HEK293 (cell line): Measurements from ENCODE around the gene CSNK2A1.

Source experiments
- CTCF ChIA-PET: fragments of 350-600 bp; formaldehyde crosslinking; extraction: SDS; loops from one replicate; lab custom pipeline; 2021; ENCODE audit warnings: antibody characterized with exemption; lab: Yijun Ruan, JAX
- POLR2A ChIA-PET: fragments of 300-600 bp; formaldehyde crosslinking; extraction: SDS; loops from one replicate; lab custom pipeline; 2020; ENCODE audit warnings: antibody characterized with exemption, inconsistent platforms; lab: Yijun Ruan, JAX
- H3K27ac ChIP-seq: fragments of 200-500 bp; sonication (Bioruptor generic); 2 replicates; pipeline ENCODE4 v1.5.1; 2014; ENCODE audit warnings: low read depth, low read length, control low read depth, inconsistent platforms; ENCODE audit errors: extremely low read depth
- H3K36me3 ChIP-seq, 2 experiments: fragments of 200-500 bp in 1 of 2; sonication (Bioruptor generic) in 1 of 2; 1 replicate in 1 of 2; 2 replicates in 1 of 2; pipeline ENCODE4 v1.5.1; 2014 to 2017; ENCODE audit warnings: inconsistent platforms in 2 of 2, low read length in 2 of 2; ENCODE audit not compliant: control insufficient read depth in 2 of 2, insufficient read depth in 1 of 2
- H3K4me1 ChIP-seq: fragments of 200-500 bp; sonication (Bioruptor generic); 2 replicates; pipeline ENCODE4 v1.5.1; 2014; ENCODE audit warnings: mild to moderate bottlenecking, low read length, inconsistent platforms; ENCODE audit not compliant: control insufficient read depth, insufficient read depth
- H3K4me3 ChIP-seq: 2 replicates; pipeline ENCODE4 v1.5.1; 2011; ENCODE audit warnings: low read depth, mild to moderate bottlenecking, control low read depth, low read length, moderate library complexity
- H3K9me3 ChIP-seq: fragments of 200-500 bp; sonication (Bioruptor generic); 2 replicates; pipeline ENCODE4 v1.5.1; 2014; ENCODE audit warnings: low read depth, low read length, inconsistent platforms; ENCODE audit not compliant: control insufficient read depth, insufficient read depth
- ATF2 ChIP-seq: fragments of 450-650 bp; formaldehyde crosslinking; IDR thresholded peaks from 2 replicates; pipeline ENCODE4 v1.5.1; 2016; ENCODE audit warnings: missing biosample characterization, missing genetic modification characterization, low read depth
- GLI2 ChIP-seq: fragments of 450-650 bp; formaldehyde crosslinking; IDR thresholded peaks from 2 replicates; pipeline ENCODE4; 2017; ENCODE audit warnings: missing biosample characterization, missing genetic modification characterization, low read depth, borderline replicate concordance
- PRDM10 ChIP-seq: fragments of 450-650 bp; formaldehyde crosslinking; IDR thresholded peaks from 2 replicates; pipeline ENCODE4 v1.5.1; 2016; ENCODE audit warnings: missing biosample characterization, missing genetic modification characterization
- PRDM6 ChIP-seq: fragments of 450-650 bp; formaldehyde crosslinking; IDR thresholded peaks from 2 replicates; pipeline ENCODE4 v1.5.1; 2017; ENCODE audit warnings: missing biosample characterization, missing genetic modification characterization
- TRIM28 ChIP-seq: IDR thresholded peaks from 2 replicates; pipeline ENCODE4 v1.6.1; 2011; ENCODE audit warnings: low read length, control low read depth, borderline replicate concordance
- WT1 ChIP-seq: fragments of 450-650 bp; formaldehyde crosslinking; IDR thresholded peaks from 2 replicates; pipeline ENCODE4 v1.5.1; 2016; ENCODE audit warnings: missing biosample characterization, missing genetic modification characterization
- ZBTB10 ChIP-seq: fragments of 450-650 bp; formaldehyde crosslinking; IDR thresholded peaks from 2 replicates; pipeline ENCODE4 v1.5.1; 2016; ENCODE audit warnings: missing biosample characterization, missing genetic modification characterization
- ZBTB17 ChIP-seq: fragments of 450-650 bp; formaldehyde crosslinking; IDR thresholded peaks from 2 replicates; pipeline ENCODE4 v1.5.1; 2016; ENCODE audit warnings: missing biosample characterization, missing genetic modification characterization
- ZBTB6 ChIP-seq: fragments of 450-650 bp; formaldehyde crosslinking; IDR thresholded peaks from 2 replicates; pipeline ENCODE4 v1.5.1; 2017; ENCODE audit warnings: missing biosample characterization, missing genetic modification characterization
- ZBTB8A ChIP-seq: fragments of 450-650 bp; formaldehyde crosslinking; IDR thresholded peaks from 2 replicates; pipeline ENCODE4 v1.5.1; 2016; ENCODE audit warnings: missing biosample characterization, missing genetic modification characterization
- ZNF214 ChIP-seq: fragments of 450-650 bp; formaldehyde crosslinking; IDR thresholded peaks from 2 replicates; pipeline ENCODE4 v1.5.1; 2017; ENCODE audit warnings: missing biosample characterization, mild to moderate bottlenecking, missing genetic modification characterization, borderline replicate concordance
- ZNF248 ChIP-seq: fragments of 450-650 bp; formaldehyde crosslinking; IDR thresholded peaks from 2 replicates; pipeline ENCODE4 v1.5.1; 2017; ENCODE audit warnings: missing biosample characterization, missing genetic modification characterization
- ZNF324 ChIP-seq: fragments of 450-650 bp; formaldehyde crosslinking; IDR thresholded peaks from 2 replicates; pipeline ENCODE4 v1.5.1; 2016; ENCODE audit warnings: missing biosample characterization, missing genetic modification characterization
- ZNF350 ChIP-seq: fragments of 450-650 bp; formaldehyde crosslinking; IDR thresholded peaks from 2 replicates; pipeline ENCODE4 v1.5.0; 2017; ENCODE audit warnings: missing biosample characterization, mild to moderate bottlenecking, missing genetic modification characterization
- ZNF416 ChIP-seq: fragments of 450-650 bp; formaldehyde crosslinking; IDR thresholded peaks from 2 replicates; pipeline ENCODE4 v1.5.1; 2016; ENCODE audit warnings: missing biosample characterization, missing genetic modification characterization
- ZNF510 ChIP-seq: fragments of 450-650 bp; formaldehyde crosslinking; IDR thresholded peaks from 2 replicates; pipeline ENCODE4 v1.5.1; 2018; ENCODE audit warnings: mild to moderate bottlenecking, missing genetic modification characterization, missing biosample characterization; ENCODE audit not compliant: insufficient replicate concordance
- ZNF548 ChIP-seq: fragments of 450-650 bp; formaldehyde crosslinking; IDR thresholded peaks from 2 replicates; pipeline ENCODE4 v1.5.1; 2016; ENCODE audit warnings: missing biosample characterization, missing genetic modification characterization
- ZNF561 ChIP-seq: fragments of 450-650 bp; IDR thresholded peaks from 2 replicates; pipeline ENCODE4 v1.5.1; 2018; ENCODE audit warnings: missing biosample characterization, missing genetic modification characterization, borderline replicate concordance
- ZNF621 ChIP-seq: fragments of 450-650 bp; formaldehyde crosslinking; IDR thresholded peaks from 2 replicates; pipeline ENCODE4 v1.5.1; 2017; ENCODE audit warnings: missing biosample characterization, missing genetic modification characterization
- ZNF623 ChIP-seq: fragments of 450-650 bp; formaldehyde crosslinking; IDR thresholded peaks from 2 replicates; pipeline ENCODE4 v1.5.1; 2016; ENCODE audit warnings: missing biosample characterization, missing genetic modification characterization
- ZNF658 ChIP-seq: fragments of 450-650 bp; formaldehyde crosslinking; IDR thresholded peaks from 2 replicates; pipeline ENCODE4; 2016; ENCODE audit warnings: missing biosample characterization, missing genetic modification characterization
- ZNF660 ChIP-seq: fragments of 450-650 bp; IDR thresholded peaks from 2 replicates; pipeline ENCODE4 v1.5.1; 2018; ENCODE audit warnings: missing biosample characterization, mild to moderate bottlenecking, missing genetic modification characterization
- ZNF670 ChIP-seq: fragments of 450-650 bp; formaldehyde crosslinking; IDR thresholded peaks from 2 replicates; pipeline ENCODE4 v1.5.1; 2016; ENCODE audit warnings: missing biosample characterization, missing genetic modification characterization, low read depth
- ZNF776 ChIP-seq: fragments of 450-650 bp; formaldehyde crosslinking; IDR thresholded peaks from 2 replicates; pipeline ENCODE4 v1.5.0; 2017; ENCODE audit warnings: missing biosample characterization, missing genetic modification characterization, borderline replicate concordance
- ZSCAN18 ChIP-seq: fragments of 450-650 bp; formaldehyde crosslinking; IDR thresholded peaks from 2 replicates; pipeline ENCODE4 v1.5.1; 2016; ENCODE audit warnings: missing biosample characterization, missing genetic modification characterization

The CSNK2A1 gene

GRCh38 chr20:539848-540247 is 3.7 kb downstream of the CSNK2A1 start (continued):
- TF ChIP-seq TRIM28: no peak
- no peak for TF ChIP-seq ZNF324 (tag by site-specific recombination)
- TF ChIP-seq WT1 (tag by site-specific recombination): no peak
- TF ChIP-seq ZBTB17: 0 out of 2 replicates have a peak, but pooled peaks have one; percentile 24
- no peak for TF ChIP-seq GLI2 (tag by site-specific recombination)
- no peak for TF ChIP-seq ZNF621 (tag by site-specific recombination)
- TF ChIP-seq PRDM10 (tag by site-specific recombination): no peak
- no peak for TF ChIP-seq ZNF776 (tag by site-specific recombination)
- TF ChIP-seq ZNF561 (tag by site-specific recombination): no peak
- no peak for TF ChIP-seq ZNF670 (tag by site-specific recombination)

GRCh38 chr20:539191-539590 is 4.4 kb downstream of the CSNK2A1 start:
- H3K4me3 ChIP-seq: no peak overlapping the region
- POLR2A ChIA-PET: no interaction called here
- no peak overlapping the region for H3K27ac ChIP-seq
- no peaks in the 10 kb centered on the region for H3K9me3 ChIP-seq
- peaks cover 0 to 26% of the 10 kb centered on the region in 2 experiments; a peak in 2 of 3 replicates for H3K36me3 ChIP-seq
- CTCF ChIA-PET: interaction anchor here (0.7 kb wide), 1 partner anchor 291 kb away, joined by 3 read pairs; no protein-coding TSS in a partner anchor
- peaks cover 25% of the 10 kb centered on the region for H3K4me1 ChIP-seq
- TF ChIP-seq ZNF416 (tag by site-specific recombination) (no peak), PRDM6 (tag by site-specific recombination) (no peak), ZBTB8A (tag by site-specific recombination) (no peak), ZNF510 (tag by site-specific recombination) (no peak), ZNF670 (tag by site-specific recombination) (no peak), ZNF623 (no peak), ZNF548 (tag by site-specific recombination) (no peak), ZBTB10 (no peak), ZNF248 (tag by site-specific recombination) (no peak), ZBTB6 (tag by site-specific recombination) (no peak), ZNF660 (tag by site-specific recombination) (no peak), GLI2 (tag by site-specific recombination) (no peak), ZNF658 (tag by site-specific recombination) (no peak), ZNF214 (tag by site-specific recombination) (no peak), ZNF350 (tag by site-specific recombination) (no peak), ATF2 (tag by site-specific recombination) (no peak), ZSCAN18 (no peak)
